GM23338 (cell line): ENCODE measurements around the gene PRKD1.

Experiments
- CREB1 ChIP-seq: fragments of 250-450 bp; sonication (Bioruptor Pico); IDR thresholded peaks from 2 replicates; pipeline ENCODE4 v1.5.0; 2020; ENCODE audit warnings: low read depth, mild to moderate bottlenecking, moderate library complexity
- CTCF ChIP-seq, 2 experiments: fragments of 200-600 bp in 1 of 2; sonication (generic) in 1 of 2; conservative IDR thresholded peaks; 2 replicates each; pipeline versions ENCODE4 v1.5.1 to v1.6.1; 2016 to 2017; ENCODE audit warnings: antibody characterized with exemption in 2 of 2, low read depth in 2 of 2, mild to moderate bottlenecking in 2 of 2, moderate library complexity in 1 of 2
- EZH2 ChIP-seq: fragments of 200-600 bp; sonication (generic); IDR thresholded peaks from one replicate; pipeline ENCODE4 v1.8.0; 2017; ENCODE audit warnings: antibody characterized with exemption, mild to moderate bottlenecking, low read depth; ENCODE audit not compliant: unreplicated experiment
- EZH2phosphoT487 ChIP-seq: fragments of 200-600 bp; sonication (generic); IDR thresholded peaks from one replicate; pipeline ENCODE4 v1.8.1; 2018; ENCODE audit warnings: antibody characterized with exemption; ENCODE audit not compliant: unreplicated experiment
- NANOG ChIP-seq: IDR thresholded peaks from 2 replicates; pipeline ENCODE4 v1.6.1; 2016; ENCODE audit warnings: antibody characterized with exemption, borderline replicate concordance
- POLR2AphosphoS5 ChIP-seq: IDR thresholded peaks from 2 replicates; pipeline ENCODE4 v1.6.1; 2016; ENCODE audit warnings: antibody characterized with exemption, low read depth
- REST ChIP-seq: IDR thresholded peaks from one replicate; pipeline ENCODE4 v1.6.1; 2018; ENCODE audit warnings: antibody characterized with exemption; ENCODE audit not compliant: unreplicated experiment
- STAT1 ChIP-seq: IDR thresholded peaks from one replicate; pipeline ENCODE4 v1.6.1; 2016; ENCODE audit warnings: antibody characterized with exemption; ENCODE audit not compliant: unreplicated experiment
- ZNF114 ChIP-seq: fragments of 250-450 bp; sonication (Bioruptor Pico); IDR thresholded peaks from 2 replicates; pipeline ENCODE4 v1.5.0; 2020; ENCODE audit warnings: mild to moderate bottlenecking, moderate library complexity
- ZNF331 ChIP-seq: fragments of 250-450 bp; sonication (Bioruptor Pico); IDR thresholded peaks from 2 replicates; pipeline ENCODE4 v1.5.0; 2020; ENCODE audit warnings: low read depth, mild to moderate bottlenecking, moderate library complexity
- ZNF462 ChIP-seq: fragments of 250-450 bp; sonication (Bioruptor Pico); IDR thresholded peaks from 2 replicates; pipeline ENCODE4 v1.5.0; 2020; ENCODE audit warnings: mild to moderate bottlenecking, moderate library complexity

GRCh38 chr14:29817767-29818405 lies 109.8 kb downstream of the PRKD1 start:
- no peak for TF ChIP-seq POLR2AphosphoS5
- no peak for TF ChIP-seq CREB1 (CRISPR knock-in tag)
- TF ChIP-seq CTCF (conservative IDR thresholded peaks at IDR 0.05; ENCODE audit: low read depth in 2 of 2) = no peak
- TF ChIP-seq REST = no peak
- TF ChIP-seq EZH2 = no peak
- no peak for TF ChIP-seq NANOG
- no peak for TF ChIP-seq EZH2phosphoT487
- TF ChIP-seq ZNF114 = no peak
- TF ChIP-seq STAT1 = no peak
- TF ChIP-seq ZNF462 (CRISPR knock-in tag) = no peak
- TF ChIP-seq ZNF331 (CRISPR knock-in tag) = no peak
